Measurements from ENCODE around the gene OTULIN.

- TF ChIP-seq, protein P1, sequence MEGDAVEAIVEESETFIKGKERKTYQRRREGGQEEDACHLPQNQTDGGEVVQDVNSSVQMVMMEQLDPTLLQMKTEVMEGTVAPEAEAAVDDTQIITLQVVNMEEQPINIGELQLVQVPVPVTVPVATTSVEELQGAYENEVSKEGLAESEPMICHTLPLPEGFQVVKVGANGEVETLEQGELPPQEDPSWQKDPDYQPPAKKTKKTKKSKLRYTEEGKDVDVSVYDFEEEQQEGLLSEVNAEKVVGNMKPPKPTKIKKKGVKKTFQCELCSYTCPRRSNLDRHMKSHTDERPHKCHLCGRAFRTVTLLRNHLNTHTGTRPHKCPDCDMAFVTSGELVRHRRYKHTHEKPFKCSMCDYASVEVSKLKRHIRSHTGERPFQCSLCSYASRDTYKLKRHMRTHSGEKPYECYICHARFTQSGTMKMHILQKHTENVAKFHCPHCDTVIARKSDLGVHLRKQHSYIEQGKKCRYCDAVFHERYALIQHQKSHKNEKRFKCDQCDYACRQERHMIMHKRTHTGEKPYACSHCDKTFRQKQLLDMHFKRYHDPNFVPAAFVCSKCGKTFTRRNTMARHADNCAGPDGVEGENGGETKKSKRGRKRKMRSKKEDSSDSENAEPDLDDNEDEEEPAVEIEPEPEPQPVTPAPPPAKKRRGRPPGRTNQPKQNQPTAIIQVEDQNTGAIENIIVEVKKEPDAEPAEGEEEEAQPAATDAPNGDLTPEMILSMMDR (conservative IDR thresholded peaks at IDR 0.05; ENCODE audit: low read length) = no peak
- no peak for TF ChIP-seq EZH2phosphoT487 (IDR thresholded peaks at IDR 0.05; ENCODE audit: borderline replicate concordance, low read depth, low read length)
Measured at GRCh38 chr5:14615365-14615764, 49.2 kb upstream of the OTULIN start.
